LNCaP clone FGC (cell line): ENCODE measurements around the gene ORMDL1.

Experiments used
- DNase-seq: peaks from one replicate; pipeline ENCODE4 v3.0.0-alpha.2; 2011; ENCODE audit warnings: low read depth
- H3K4me3 ChIP-seq: 2 replicates; pipeline ENCODE4 v1.5.1; 2011; ENCODE audit warnings: mild to moderate bottlenecking, low read depth, low read length, control low read depth
- CTCF ChIP-seq: IDR thresholded peaks from 2 replicates; pipeline ENCODE4 v1.5.1; 2012; ENCODE audit warnings: mild to moderate bottlenecking; ENCODE audit not compliant: control insufficient read depth, insufficient read depth; ENCODE audit errors: extremely low read depth

The ORMDL1 gene

GRCh38 chr2:189797902-189798301 lies 13.8 kb upstream of the ORMDL1 start:
- no peak for TF ChIP-seq CTCF
- DNase-seq: no peak
- no peak overlapping the region for H3K4me3 ChIP-seq

GRCh38 chr2:189794310-189794709 lies 10.2 kb upstream of the ORMDL1 start:
- no peak for DNase-seq
- no peak overlapping the region for H3K4me3 ChIP-seq
- TF ChIP-seq CTCF: no peak

- TF ChIP-seq CTCF: no peak
Measured at GRCh38 chr2:189791338-189792042, 7.4 kb upstream of the ORMDL1 start.

GRCh38 chr2:189783451-189783926 lies 650 bp downstream of the ORMDL1 start:
- H3K4me3 ChIP-seq: peak overlapping the region; percentile 66
- DNase-seq: no peak
- TF ChIP-seq CTCF: no peak

More at GRCh38 chr2:189791338-189792042, 7.4 kb upstream of the ORMDL1 start:
- DNase-seq: no peak
- no peak overlapping the region for H3K4me3 ChIP-seq

- DNase-seq: no peak
- H3K4me3 ChIP-seq: peak overlapping the region; percentile 66
- no peak for TF ChIP-seq CTCF
Measured at GRCh38 chr2:189782221-189782671, 1.9 kb downstream of the ORMDL1 start.

GRCh38 chr2:189772212-189772611 lies 11.9 kb downstream of the ORMDL1 start:
- no peak for DNase-seq
- no peak overlapping the region for H3K4me3 ChIP-seq
- TF ChIP-seq CTCF: no peak
